Measurements from ENCODE around the gene MCF2L.
A peak's percentile ranks its signal among the peaks of the same experiment; 100 is the strongest.
"Not testable (repeated sequence)": the region's sequence is repeated elsewhere in the genome, so short reads cannot be mapped to it uniquely, and the experiment has no call there.

MCF2L gene

DNA sequence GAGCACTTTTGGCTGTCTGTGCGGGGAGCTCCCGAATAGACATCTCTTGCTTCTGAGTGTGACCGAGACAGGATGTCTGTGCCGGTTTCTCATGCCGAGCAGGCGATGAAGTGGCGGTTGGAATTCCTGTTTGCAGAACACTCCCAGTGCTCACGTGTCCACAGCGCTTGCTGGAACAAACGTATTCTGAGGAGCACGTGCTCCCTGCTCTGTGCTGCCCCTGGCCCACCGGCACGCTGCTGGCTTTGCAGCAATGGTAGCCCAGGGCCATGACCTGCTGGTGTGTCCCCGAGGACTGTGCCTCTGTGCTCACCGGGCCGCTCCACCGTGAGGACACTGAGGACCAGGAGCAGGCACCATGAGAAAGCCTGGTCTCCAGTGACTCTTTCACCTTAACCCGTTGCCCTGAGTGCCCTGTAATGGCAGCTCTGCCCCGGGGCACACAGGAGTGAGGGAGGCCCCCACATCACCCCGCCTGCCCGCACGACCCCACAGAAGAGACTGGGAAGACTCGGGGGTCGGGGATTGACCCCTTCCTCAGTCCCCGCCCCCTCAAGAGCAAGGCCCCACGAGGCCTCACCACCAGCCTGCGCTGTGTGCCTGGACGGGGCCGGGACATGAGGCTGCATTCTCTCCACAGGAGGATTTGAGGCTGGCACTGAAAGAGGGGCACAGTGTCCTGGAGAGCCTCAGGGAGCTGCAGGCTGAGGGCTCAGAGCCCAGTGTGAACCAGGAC, 96.6 kb downstream of the MCF2L start:
- no peak for DNase-seq (ENCODE audit: low spot score)

GRCh38 chr13:113066142-113066455, 97.1 kb downstream of the MCF2L start:
- DNase-seq (ENCODE audit: low spot score) = no peak

GRCh38 chr13:113066746-113067145, 97.7 kb downstream of the MCF2L start:
- DNase-seq (ENCODE audit: low spot score) = no peak

GRCh38 chr13:113069861-113070805, 101.1 kb downstream of the MCF2L start:
- DNase-seq (ENCODE audit: low spot score) = no peak

DNA sequence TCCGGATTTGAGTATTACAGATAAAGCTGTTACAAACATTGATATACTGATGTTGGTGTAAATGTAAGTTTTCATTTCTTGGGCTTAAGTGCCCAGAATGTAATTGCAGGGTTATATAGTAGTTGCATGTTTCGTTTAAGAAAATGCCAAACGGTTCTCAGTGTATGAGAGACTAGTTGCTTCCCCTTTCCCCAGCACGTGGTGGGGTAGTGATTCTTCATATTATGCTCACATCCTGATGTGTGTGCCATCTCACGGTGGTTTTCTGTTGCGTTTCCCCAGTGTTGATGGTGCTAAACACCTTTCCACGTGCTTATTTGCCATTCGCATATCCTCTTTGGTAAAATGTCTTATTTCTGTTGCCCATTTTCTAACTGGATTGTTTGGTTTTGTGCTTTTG, 101.8 kb downstream of the MCF2L start:
- DNase-seq (ENCODE audit: low spot score) = no peak

DNA sequence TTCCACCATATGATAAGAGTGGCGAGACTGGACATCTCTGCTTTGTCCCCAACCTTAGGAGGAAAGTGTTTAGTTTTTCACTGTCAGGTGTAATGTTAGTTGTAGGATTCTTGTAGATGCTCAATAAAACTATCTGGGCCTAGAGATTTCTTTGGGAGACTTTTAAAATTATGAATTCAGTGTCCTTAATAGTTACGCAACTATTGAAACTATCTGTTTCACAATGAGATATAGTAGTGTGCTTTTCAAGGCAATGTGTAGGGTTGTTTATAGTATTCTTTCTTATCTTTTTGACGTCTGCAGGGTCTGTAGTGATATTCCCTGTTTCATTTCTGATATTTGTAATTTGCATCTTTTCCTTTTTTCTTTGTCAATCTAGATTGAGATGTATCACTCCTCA, 103.4 kb downstream of the MCF2L start:
- DNase-seq (ENCODE audit: low spot score) = no peak

DNA sequence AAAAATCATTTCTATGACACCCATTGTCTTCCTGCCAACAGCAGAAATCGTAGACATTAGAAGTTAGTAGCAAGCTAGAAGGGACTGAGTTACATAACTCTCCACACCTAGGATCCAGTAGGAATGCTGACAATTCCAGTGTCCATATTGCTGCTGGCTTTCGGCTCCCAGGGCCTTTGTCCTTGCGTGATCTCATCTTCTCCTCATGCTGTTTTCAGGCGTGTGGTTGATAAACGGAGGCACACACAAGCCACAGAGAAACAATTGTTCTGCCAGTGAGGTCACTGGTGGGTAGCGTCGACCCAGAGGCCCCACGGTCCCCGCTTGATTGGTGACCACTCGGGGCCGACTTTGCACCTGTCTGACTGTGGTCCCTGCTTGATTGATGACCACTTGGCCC, 104.9 kb downstream of the MCF2L start:
- no peak for DNase-seq (ENCODE audit: low spot score)

GRCh38 chr13:113074401-113074800, 105.4 kb downstream of the MCF2L start:
- no peak for DNase-seq (ENCODE audit: low spot score)

GRCh38 chr13:113074876-113075275, 105.9 kb downstream of the MCF2L start:
- DNase-seq (ENCODE audit: low spot score) = no peak

- DNase-seq (ENCODE audit: low spot score) = no peak
Measured at GRCh38 chr13:113075711-113076110, 106.7 kb downstream of the MCF2L start.

DNA sequence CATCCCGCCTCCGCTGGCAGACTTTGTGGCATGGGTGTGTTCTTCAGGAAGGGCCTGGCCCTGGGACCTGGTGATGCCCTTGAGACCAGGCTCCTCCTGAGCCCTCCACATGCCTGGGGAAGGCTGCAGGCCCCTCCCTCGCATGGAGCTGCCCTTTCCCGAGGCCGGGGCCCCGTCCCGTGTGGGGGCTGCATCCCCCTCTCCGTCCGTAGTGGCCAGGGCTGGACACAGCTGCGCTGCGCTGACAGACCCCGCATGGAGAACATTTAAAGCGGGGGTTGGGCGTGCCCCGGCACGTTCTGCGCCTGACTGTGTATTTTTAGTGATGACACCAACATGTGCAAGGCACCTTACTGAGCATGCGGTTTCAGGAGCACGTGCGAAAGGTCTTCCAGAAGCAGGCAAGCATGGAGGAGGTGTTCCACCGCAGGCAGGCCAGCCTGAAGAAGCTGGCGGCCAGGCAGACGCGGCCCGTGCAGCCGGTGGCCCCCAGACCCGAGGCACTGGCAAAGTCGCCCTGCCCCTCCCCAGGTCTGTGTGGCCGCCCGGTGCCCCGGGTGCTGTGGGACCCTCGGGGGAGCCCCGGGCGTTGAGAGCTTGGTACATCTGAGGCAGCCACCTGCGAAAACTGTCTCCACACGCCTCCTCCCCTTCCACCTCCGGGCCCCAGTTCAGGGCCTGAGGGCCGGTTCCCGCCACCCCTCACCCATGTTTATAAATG, 107.8 kb downstream of the MCF2L start:
- no peak for DNase-seq (ENCODE audit: low spot score)

DNA sequence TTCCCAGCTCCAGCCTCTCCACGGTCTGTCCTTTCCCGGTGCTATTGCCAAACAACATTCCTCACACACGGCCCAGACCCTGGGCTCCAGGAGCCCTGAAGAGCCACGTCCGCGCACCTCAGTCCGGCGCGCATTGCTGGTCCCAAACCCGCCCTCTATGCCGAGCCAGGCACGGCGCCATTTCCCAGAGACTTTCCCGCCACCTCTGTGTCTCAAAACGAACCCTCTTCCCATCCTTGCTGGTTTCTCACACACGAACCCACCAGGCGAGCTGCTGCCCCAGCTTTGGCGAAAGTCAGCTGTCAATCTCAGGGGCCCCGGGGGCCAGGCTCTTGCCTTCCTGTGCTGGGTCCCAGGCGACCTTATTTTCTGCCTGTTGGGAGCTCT, 108.5 kb downstream of the MCF2L start:
- DNase-seq (ENCODE audit: low spot score) = no peak

- DNase-seq (ENCODE audit: low spot score) = no peak
Measured at GRCh38 chr13:113077953-113078901, 109.2 kb downstream of the MCF2L start.

GRCh38 chr13:113078902-113079780, 110.1 kb downstream of the MCF2L start:
- no peak for DNase-seq (ENCODE audit: low spot score)

DNA sequence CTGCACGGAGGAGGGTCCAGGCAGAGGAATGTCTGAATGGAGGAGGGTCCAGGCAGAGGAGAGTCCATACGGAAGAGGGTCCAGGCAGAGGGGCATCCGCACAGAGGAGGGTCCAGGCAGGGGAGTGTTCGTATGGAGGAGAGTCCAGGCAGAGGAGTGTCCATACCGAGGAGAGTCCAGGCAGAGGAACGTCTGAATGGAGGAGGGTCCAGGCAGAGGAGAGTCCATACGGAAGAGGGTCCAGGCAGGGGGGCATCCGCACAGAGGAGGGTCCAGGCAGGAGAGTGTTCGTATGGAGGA, 110.7 kb downstream of the MCF2L start:
- DNase-seq (ENCODE audit: low spot score) = not testable (repeated sequence)

DNA sequence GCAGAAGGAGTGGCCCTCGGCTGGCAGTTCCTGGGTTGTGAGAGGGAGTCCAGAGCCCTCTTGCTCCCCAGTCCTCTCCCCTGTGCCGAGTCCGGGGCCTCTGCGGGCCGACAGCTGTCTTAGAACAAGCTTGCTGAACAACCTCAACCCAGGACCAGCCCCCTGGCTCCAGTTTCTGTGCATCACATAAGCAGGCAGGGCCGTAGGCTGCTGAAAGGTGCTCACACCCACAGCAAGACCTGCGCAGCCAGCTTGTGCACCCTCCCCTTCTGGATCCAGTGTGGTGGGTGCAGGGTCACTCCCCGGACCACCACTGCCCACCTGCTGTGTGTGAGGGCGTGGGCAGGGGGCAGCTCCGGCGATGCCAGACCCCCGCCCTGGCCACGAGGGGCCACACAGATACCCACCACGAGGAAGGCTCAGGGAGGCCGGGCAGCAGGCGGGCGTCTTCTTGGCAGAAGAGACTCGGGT, 111.4 kb downstream of the MCF2L start:
- DNase-seq (ENCODE audit: low spot score) = peak; percentile 29

- DNase-seq (ENCODE audit: low spot score) = no peak
Measured at GRCh38 chr13:113080901-113081521, 112.0 kb downstream of the MCF2L start.

DNA sequence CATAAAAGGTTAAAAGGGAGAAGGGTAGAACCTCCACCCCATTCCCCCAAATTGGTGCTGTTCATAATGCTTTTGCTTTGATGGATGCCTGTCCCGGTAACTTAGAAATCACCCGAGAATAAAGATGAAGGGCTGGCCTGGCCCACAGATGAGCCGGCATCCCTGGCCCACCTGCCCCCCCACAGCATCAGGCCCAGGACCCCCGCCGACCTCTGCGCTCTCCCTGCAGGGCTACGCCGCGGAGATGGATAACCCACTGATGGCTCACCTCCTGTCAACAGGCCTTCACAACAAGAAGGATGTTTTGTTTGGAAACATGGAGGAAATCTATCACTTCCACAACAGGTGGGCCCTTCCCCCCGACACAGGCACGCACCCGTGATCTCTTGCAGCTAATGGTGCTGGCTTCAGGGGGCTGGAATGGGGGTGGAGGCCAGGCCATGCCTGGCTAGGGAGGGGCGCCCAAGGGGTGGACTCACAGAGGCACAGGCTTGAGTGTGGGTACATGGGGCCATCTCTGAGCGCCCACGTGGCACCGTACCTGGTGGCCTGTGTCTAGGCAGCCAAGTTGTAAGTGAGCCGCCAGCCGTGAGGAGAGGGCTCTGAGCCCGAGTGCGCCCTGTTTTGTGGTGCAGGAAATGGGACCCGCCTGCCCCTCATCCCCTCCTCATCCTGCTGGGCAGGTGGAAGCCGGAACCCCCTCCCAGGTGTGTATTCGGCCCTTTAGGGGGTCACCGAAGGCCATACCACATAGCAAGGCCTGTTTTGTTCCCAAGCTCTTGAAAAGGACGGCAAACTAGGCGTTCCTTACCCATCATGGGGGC, 113.4 kb downstream of the MCF2L start:
- no peak for DNase-seq (ENCODE audit: low spot score)

DNA sequence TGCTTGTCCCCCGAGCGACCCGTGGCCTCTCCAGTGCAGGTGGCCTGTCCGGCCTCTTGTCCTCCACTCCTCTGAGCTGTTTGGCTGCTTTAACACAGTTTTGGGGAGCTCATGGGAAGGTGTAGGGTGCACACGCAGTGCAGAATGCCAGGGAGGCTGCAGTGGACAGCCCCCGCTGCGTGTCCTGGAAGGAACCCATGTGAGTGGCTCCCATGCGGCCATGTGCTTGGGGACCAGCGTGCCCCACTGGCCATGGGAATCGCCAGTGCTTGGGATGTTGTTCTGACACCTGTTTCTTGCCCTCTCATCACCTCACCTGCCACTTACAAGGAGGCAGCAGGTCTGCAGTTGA, 114.0 kb downstream of the MCF2L start:
- DNase-seq (ENCODE audit: low spot score) = no peak
